ENCODE results near the gene ZNF19.
"Not testable (repeated sequence)": the region's sequence is repeated elsewhere in the genome, so short reads cannot be mapped to it uniquely, and the experiment has no call there.

The ZNF19 gene
- 1.4 to 3.8 (median 2.8) reads per million in 4 donors for total RNA-seq

DNA sequence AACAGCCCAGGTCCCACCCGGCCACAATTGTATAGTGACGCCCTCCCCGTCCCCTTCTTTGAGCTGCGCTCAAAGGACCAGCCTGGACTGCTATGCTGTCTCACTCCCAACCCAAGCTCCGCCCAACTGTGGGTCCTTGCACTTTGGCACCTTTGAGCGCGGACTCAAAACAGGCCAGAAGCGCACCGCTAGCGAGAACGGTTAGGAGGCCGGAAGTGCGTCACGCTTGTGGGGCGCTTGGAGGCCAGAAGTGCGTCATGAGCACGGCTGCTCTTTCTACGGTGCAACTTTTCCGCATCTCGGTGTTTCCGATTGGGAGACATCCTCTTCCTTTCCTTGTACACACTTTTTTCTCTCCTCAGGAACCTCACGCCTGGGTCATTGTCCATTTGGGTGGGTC lies at the start of gene ZNF19:
TSS of gene ZNF19 (minus strand) at position 203 of the 400 bp plus-strand sequence. CDS start 7,210 bp downstream, outside the sequence.
- DNase-seq: no peak

DNA sequence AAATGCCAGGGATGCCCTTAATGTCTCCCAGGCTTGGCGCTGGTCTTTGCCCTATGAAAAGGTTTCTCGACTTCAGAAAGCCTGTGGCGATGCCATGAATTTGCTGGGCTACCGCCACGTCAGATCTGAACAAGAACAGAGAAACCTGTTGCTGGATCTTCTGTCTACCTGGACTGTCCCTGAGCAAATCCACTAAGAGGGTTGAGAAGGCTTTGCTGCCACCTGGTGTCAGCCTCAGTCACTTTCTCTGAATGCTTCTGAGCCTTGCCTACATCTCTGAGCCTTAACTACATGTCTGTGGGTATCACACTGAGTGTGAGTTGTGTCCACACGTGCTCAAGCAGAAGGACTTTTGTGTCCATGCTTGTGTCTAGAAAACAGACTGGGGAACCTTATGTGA lies 48.5 kb upstream of the ZNF19 start:
- peak in 3 of 5 donors; percentile 5 to 11 (median 5) for DNase-seq

DNA sequence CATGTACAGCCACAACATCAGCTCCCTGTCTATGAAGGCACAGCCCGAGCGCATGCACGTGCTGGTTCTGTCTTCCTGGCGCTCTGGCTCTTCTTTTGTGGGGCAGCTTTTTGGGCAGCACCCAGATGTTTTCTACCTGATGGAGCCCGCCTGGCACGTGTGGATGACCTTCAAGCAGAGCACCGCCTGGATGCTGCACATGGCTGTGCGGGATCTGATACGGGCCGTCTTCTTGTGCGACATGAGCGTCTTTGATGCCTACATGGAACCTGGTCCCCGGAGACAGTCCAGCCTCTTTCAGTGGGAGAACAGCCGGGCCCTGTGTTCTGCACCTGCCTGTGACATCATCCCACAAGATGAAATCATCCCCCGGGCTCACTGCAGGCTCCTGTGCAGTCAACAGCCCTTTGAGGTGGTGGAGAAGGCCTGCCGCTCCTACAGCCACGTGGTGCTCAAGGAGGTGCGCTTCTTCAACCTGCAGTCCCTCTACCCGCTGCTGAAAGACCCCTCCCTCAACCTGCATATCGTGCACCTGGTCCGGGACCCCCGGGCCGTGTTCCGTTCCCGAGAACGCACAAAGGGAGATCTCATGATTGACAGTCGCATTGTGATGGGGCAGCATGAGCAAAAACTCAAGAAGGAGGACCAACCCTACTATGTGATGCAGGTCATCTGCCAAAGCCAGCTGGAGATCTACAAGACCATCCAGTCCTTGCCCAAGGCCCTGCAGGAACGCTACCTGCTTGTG lies 47.8 kb upstream of the ZNF19 start:
- no peak for DNase-seq

DNA sequence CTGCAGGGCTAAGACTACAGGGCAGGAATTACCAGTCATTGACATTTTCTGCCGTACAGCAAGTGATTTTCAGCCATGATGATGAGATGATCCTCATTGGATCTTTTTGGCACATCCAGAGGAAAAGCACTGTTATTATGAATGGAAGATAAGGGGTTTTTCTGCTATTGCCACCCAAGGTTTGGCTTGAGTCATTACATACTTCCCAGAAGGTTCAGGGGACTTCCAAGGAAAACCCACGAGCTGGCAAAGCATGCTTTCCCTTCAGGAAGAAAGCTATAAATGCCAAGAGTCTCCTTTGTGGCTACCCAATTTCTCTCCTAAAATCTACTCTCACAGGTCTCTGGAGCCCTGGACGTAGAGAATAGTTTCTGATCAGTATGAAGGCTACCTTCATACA lies 43.2 kb upstream of the ZNF19 start:
- no peak for DNase-seq

DNA sequence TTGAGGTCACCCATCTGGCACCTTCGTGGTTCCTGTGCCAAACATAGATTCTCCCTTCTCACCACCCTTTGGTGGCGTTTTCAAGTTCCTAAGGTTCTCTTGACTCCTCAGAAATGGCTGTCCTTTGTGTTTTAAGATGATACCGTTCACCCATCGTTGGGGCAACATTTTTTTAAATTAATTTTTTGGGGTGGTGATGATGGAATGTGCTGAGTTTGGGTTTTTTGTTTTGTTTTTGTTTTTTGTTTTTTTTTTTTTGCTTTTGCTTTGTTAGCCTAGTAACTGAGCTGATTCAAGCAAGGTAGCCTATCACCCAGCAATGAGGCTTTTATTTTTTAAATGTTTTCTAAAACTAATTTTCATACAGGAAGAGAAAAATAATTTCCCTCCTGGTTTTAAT lies 39.7 kb upstream of the ZNF19 start:
- no peak for DNase-seq

DNA sequence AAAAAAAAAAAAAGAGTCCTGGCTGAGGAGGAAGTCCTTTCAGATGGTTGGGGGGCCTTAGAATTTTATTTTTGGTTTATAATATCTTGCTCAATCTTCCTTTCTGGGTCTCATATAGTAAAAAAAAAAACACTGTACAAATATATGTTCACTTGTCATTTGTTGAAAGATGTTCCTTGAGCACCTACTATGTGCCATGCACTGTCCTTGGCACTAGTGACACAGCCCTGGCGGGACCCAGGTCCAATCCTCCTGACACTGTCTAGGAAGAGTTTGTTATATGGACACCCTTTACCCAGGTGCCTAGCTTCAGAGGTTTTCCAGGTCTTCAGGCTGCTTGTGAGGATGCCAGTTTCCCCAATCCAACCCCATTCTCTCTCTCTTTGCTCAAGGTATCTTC lies 39.1 kb upstream of the ZNF19 start:
- DNase-seq: no peak

DNA sequence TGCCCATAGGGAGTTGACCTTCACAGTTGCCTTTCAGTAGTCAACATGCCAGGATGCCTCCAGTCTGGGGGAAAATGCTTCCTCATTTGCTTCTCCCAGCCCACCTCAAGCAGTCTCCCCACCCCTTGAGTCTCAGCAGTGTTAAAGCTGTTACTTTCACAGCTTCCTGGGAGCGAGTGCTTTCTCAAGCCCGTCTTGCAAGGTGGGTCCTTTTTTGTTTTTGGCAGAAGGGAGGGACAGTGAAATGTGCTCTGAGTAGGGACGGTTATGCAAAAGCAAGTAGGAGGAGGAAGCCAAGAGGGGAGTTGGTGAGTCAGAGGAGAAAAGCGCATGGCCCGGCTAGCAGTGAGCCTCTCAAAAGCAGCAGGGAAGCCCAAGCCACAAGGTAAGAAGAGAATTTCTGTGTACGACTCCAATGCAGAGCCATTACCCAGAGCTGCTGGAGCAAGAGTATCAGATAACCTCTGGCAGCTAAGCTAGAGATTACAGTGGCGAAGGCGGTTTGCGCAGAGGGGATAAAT lies 37.0 kb upstream of the ZNF19 start, which contains the start of gene CHST4:
TSS of gene CHST4 (plus strand) at position 316 of the 521 bp plus-strand sequence. CDS start 10,252 bp downstream, outside the sequence.
- DNase-seq: no peak

DNA sequence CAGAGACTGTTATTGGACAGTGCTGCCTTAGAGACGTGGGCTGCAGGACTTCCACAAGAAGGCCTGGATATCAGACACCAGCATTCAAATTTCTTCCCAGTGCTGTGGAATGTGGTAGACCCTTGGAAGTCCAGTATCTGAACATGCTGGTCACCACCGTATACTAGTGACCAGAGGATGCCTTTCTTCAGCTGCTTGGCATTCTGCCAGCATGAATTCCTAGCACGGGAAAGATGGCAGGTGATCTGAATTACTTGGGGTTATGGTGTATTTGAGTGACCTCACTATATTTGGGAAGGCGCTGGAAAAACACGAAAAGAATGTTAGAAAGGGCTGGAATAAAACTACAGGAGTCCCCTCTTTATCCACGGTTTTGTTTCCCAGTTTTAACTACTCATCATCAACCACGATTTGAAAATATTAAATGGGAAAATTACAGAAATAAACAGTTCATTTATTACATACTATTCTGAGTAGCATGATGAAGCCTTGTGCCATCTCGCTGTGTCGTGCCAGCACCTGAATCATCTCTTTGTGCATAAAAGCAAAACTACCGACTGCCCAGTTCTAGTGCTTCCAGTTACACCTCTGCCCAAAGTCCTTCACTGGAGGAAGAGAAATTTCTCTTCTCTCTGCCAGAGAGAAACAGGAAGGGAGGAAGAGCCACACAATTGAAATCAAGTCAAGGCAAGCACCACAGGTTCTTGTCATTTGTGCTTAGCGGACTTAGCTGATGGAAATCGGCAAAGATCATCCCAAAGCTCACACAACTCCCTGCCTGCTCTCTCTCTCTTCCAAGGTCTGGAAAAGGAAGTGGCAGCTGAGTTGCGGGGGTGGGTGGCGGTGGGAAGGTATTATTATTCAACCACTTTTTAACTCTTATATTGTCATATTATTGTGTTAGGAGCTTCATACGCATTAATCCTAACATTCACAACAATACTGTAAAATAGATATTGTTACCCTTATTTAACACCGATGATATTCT lies 35.7 kb upstream of the ZNF19 start:
- DNase-seq: no peak

DNA sequence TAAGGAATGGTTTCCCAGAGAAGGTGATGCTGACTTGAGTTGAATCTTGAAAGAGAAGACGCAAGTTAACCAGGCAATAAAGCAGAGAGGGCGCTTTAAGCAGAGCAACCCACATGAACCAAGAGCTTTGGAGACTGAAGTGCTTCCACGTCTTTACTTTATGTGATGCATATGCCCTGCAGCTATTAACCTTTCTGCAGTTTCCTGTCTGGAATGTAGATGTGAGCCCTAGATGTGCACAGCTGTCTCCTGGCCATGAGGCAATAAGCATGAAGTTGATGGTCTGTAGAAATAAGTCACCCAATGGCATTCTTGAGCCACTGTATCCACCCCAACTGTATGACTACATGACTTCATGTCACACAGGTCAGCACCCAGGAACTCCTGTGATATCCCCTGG lies 31.4 kb upstream of the ZNF19 start:
- no peak for DNase-seq

DNA sequence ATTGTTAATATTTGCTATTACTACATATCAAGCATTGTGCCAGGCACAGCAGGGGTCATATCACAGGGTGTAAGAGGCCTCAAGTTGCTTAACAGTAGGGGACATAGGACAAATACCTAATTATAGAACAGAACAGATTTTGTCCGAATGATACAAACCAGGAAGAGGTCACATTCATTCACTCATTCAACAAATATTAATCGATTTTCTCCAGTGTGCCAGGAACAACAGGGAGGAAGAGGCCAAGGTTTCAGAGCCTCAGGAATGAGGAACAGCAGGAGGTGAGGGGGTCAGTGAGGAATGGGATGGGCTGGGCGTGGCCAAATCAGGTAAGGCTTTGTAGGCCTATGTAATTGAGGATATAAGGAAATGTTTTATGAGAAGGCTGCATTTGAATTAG lies 25.9 kb upstream of the ZNF19 start:
- no peak for DNase-seq

DNA sequence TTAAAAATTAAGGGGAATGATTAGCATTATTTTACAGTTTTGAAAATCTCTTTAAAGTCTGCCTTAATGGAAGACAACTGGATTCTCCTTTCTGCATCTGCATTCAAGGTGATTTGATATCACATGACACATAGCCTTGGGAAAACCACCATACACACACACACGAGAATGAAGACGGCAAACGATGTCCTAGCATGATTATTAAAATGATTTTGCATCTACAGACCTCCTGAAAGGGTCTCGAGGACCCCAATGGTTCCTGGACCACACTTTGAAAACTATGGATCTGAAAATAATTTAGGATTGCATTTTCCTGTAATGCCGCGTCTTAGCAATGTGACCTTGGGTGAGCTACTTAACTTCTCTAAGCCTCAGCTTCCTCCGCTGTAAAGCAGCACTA lies 25.4 kb upstream of the ZNF19 start:
- DNase-seq: no peak

DNA sequence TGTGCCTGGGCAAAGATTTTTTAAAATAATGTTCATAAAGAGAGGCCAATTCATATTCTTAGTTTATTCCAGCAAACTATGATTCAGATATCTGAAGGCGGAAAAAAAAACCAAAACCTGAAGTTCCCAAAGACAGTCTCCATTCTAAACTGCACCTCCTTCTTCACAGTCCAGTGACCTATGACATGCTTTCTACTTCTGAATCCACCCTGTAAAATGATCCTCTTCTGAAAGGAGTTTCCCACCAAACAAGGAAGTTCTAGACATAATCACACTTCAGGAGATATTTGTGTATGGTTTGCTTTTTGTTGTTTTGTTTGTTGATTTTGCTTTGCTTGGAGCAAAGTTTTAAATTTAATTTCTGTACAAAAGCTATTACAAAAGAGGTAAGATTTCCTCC lies 24.2 kb upstream of the ZNF19 start:
- DNase-seq: no peak

DNA sequence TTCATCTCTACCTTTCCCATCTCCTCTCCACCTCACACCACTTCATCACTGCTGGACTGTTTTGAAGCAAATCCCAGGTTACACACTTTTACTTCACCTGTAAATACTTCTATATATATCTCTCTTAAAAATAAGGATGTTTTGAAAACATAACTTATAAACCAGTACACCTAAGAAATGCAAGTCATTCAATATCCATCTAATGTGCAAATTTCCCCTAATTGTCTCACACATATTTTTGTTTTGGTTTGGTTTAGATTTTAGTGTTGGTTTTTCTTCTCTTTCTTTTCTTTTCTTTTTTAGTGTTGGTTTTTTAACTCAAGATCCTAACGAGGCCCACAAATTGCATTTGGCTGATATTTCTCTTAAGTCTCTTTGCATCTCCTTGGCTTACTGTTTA lies 17.9 kb upstream of the ZNF19 start:
- DNase-seq: no peak

DNA sequence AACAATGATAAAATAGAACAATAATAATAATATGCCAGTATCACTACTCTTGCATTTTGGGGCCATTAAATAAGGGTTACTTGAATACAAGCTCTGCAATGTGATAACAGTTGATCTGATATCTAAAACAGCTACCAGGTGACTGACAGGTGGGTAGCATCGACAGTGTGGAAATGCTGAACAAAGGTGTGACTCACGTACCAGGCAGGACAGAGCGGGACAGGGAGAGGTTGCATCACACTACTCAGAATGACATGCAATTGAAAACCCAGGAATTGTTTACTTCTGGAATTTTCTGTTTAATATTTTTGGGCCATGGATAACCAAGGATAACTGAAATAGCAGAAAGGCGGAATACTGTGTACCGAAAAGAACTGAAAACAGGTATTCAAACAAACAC lies 15.8 kb upstream of the ZNF19 start:
- DNase-seq: no peak

DNA sequence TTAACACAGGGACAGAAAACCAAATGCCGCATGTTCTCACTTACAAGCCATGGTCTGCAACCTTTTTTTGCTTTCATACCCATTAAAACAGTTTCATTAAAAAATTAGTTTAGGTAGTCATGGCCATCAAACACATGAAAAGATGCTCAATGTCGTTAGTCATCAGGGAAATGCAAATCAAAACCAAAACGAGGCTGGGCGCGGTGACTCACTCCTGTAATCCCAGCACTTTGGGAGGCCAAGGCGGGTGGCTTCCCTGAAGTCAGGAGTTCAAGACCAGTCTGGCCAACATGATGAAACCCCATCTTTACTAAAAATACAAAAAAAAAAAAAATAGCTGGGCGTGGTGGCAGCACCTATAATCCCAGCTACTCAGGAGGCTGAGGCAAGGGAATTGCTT lies 14.9 kb upstream of the ZNF19 start:
- not testable (repeated sequence) for DNase-seq

DNA sequence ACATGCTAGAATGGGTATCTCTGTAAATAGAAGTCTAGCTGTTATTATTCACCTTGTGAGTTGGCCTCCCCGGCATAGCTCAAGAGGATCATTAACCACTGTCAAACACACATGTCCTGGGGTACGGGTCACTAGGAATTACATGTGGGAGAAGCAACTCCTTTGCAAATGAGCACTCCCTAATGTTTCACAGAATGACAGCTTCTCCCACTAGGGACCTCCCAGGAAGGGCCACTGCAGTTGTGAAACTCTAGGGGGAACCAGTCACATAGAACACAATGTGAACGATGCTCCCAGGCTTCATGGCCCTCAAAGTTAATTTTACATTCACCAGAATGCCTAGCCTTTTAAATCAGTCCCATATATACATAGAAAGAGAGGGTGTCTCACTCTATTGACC lies 12.4 kb upstream of the ZNF19 start:
- DNase-seq: no peak

DNA sequence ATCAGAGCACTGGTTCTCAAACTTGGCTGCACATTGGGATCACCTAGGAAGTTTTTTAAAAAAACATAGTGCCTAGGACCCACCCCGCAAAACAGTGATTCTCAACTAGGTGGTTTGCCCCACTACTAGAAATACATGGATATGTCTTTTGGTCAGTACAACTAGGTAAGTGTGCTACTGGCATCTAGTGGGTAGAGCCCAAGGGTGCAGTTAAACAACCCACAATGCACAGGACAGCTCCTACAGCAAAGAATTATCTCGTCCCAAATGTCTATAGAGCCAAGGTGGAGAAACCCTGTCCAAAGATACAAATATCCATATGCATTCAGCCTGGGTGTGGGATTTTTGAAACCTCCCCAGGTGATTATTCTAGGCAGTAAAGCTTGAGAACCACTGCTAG lies 11.8 kb upstream of the ZNF19 start:
- DNase-seq: no peak

DNA sequence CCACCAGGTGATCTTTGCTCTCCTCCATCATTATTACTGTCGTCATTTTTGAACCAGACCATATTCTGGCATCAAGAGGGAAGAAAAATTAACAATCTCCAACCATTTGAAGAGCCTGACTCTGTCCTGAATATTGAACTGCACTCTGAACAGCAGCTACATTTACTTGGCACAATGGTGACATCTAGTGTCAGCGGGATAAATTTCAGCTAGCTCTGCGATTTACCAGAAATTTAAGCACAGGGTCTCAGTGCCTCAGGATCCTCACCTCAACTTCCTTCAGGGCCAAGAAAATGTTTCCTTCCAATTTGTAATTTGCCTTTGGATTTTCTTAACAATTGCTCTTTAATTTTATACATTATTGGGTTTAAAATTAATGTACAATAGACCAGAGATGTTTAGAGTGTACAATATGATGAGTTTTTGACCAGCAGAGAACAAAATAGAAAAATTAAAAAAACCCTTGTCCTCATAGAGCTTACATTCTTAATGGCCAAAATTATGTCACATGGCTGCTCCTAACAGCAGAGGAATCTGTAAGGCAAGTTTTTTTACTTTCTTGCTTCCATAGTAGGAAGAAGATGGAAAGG lies 10.7 kb upstream of the ZNF19 start:
- DNase-seq: peak in 4 of 5 donors; percentile 24 to 45 (median 36)

DNA sequence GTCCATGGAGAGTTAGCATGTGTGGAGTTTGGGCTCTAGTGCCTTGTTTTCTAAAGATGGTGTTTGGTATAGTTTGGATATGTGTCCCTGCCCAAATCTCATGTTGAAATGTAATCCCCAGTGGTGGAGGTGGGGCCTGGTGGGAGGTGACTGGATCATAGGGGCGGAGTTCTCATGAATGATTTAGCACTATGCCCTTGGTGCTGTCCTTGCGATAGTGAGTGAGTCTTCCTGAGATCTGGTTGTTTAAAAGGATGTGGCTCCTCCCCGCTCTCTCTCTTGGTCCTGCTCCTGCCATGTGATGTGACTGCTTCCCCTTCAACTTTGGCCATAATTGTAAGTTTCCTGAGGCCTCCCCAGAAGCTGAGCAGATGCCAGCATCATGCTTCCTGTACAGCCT lies 8.9 kb upstream of the ZNF19 start:
- DNase-seq: no peak

DNA sequence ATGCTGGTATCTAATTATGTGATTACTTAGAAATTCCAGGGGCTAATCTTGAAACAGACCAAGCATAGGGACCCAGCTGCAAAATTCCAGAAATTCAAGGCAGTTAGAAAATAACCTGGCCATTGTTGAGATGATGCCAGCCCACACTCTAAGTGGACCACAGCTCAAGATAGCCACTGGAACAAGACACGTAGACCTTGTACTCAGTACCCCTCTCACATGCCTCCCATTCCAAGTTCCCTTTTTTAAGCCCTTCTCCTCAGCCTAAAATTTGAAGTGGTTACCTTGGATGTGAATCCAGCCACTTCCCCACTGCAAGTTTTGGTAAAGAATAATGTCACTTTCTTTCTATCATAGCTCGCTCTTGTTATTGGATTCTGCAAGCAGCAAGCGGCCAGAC lies 4.1 kb upstream of the ZNF19 start:
- no peak for DNase-seq

DNA sequence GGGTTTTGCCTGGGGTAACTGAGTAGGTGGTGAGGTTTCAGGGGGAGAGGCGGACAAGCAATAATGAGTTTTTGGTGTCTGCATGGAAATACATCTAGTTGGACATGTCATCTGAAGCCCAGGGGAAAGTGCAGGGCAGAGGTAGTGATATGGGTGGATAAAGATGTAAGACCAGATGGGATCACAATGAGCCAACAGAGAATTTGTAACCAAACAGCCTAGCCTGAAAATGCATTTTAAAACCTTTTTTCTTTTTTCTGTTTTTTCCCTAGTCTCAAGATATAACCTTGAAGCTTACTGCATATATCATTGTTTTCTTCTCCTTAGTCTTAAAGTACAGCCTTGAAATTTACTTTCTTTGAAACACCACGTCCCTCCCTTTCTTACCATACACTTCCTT lies 3.7 kb upstream of the ZNF19 start:
- no peak for DNase-seq

DNA sequence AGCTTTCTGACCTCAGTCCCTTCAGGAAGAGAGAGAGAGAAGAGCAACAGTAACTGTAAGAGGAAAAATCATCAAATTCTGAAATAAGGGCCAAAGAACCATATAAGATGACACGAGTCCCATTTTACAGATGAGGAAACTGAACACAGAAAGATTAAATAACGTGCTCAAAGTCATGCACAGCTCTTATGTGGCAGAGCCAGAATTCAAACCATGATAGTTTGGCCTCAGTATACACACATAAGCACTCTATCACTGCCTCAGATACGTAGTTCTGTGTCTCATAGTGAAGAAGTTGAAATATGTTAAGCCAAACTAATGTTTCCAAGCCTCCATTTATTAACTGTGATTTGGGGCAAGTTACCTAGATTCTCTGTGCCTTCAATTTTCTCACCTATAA lies 1.9 kb upstream of the ZNF19 start:
- DNase-seq: no peak

DNA sequence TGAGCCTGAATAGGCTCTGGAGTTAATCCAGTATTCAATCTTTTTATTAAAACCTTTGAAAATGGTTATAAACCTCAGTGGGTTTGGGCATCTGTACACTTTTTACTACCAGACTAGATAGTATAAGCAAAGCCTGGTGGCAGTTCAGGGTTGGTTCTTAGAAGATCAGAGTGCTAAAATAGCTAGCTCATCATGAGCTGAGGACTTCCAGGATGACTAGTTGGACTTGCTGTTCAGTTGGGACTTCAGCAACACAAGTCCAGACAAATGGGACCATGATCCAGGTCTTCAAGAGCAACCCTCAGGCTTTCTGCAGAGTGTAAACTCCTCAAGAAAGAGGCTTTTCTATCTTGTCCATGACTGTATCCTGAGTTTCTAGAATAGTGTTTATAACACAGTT lies 1.2 kb upstream of the ZNF19 start:
- DNase-seq: no peak
